ENCODE results near the gene AMH.

DNA sequence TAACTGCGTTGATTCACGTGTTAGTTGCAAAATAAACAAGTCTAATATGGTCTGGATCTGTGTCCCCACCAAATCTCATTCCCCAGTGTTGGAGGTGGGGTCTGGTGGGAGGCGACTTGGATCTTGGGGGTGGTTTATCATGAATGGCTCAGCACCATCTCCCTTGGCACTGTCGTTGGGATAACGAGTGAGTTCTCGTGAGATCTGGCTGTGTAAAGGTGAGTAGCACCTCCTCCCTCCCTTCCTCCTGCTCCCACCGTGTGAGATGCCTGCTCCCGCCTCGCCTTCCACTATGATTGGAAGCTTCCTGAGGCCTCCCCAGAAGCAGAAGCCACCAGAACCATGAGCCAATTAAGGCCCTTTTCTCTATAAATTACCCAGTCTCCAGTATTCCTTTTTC lies 28.0 kb downstream of the AMH start:
- TF ChIP-seq CTCF (optimal IDR thresholded peaks at IDR 0.05 in 1 of 3, IDR thresholded peaks at IDR 0.05 in 1 of 3, conservative IDR thresholded peaks at IDR 0.05 in 1 of 3; ENCODE audit: extremely low read depth in 1 of 3, insufficient read depth in 2 of 3, low read length in 3 of 3) (no peak), EZH2 (IDR thresholded peaks at IDR 0.05; ENCODE audit: low read length) (no peak)

Data from keratinocyte (primary cell).